C4-2B (cell line): ENCODE data around the gene SYNPO2.

Experiments
- CTCF ChIP-seq: fragments of 450-650 bp; conservative IDR thresholded peaks from 2 replicates; pipeline ENCODE4 v1.5.1; 2017; ENCODE audit warnings: mild to moderate bottlenecking
- ZFX ChIP-seq: fragments of 450-650 bp; IDR thresholded peaks from 2 replicates; pipeline ENCODE4 v1.6.1; 2017

DNA sequence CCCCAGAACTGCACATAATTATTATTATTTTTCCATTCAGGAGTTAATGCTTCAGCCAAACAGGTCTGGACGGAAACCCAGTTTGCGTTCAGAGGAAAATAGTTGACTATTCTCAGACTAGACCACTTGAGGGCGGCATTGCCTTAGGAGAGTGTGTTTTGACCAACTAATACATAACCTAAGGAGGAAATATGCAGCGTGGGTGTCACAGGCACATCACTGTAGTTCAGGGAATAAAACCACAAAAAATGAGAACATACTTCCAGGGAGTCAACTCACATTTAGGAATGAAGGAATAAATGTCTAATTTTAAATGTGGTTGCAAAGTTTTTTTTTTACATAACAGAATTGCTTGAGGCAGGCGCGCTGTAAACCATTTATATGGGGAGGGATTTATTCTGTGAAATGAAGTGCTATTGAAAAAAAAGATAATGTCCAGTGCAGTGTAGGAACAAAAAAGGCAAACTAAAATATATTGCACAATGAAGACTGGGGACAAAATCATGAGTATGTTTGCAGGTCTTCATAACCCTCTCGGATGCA, 93.3 kb downstream of the SYNPO2 start:
- TF ChIP-seq CTCF (peak; percentile 84), ZFX (no peak)
